HG03457 (cell line): ENCODE measurements around the gene GP1BB.

ENCODE experiments used
- ATAC-seq: cut with Tn5 transposase; IDR thresholded peaks from one replicate; pipeline ENCODE4 v1.9.1; 2021; ENCODE audit warnings: moderate number of reproducible peaks; ENCODE audit not compliant: unreplicated experiment

GP1BB gene

GRCh38 chr22:19713650-19714311 lies 9.6 kb upstream of the GP1BB start:
- ATAC-seq: no peak

GRCh38 chr22:19714312-19715187 lies 8.8 kb upstream of the GP1BB start, which contains the start of gene SEPTIN5:
SEPTIN5 (plus strand) TSS chr22:19714503; CDS start chr22:19714589, 86 bp downstream.
- ATAC-seq: no peak

GRCh38 chr22:19715188-19715930 lies 8.0 kb upstream of the GP1BB start:
- no peak for ATAC-seq

GRCh38 chr22:19716041-19716828 lies 7.1 kb upstream of the GP1BB start:
- ATAC-seq: no peak

GRCh38 chr22:19716829-19717105 lies 6.6 kb upstream of the GP1BB start:
- no peak for ATAC-seq

GRCh38 chr22:19717181-19717580 lies 6.2 kb upstream of the GP1BB start:
- no peak for ATAC-seq

GRCh38 chr22:19717691-19718455 lies 5.5 kb upstream of the GP1BB start:
- no peak for ATAC-seq

- ATAC-seq: no peak
Observed at GRCh38 chr22:19718456-19719049, 4.8 kb upstream of the GP1BB start.

- ATAC-seq: no peak
Observed at GRCh38 chr22:19719050-19719482, 4.3 kb upstream of the GP1BB start.

GRCh38 chr22:19719488-19720021 lies 3.8 kb upstream of the GP1BB start:
- ATAC-seq: no peak

GRCh38 chr22:19720150-19720827 lies 3.0 kb upstream of the GP1BB start:
- no peak for ATAC-seq

- no peak for ATAC-seq
Observed at GRCh38 chr22:19720999-19721329, 2.4 kb upstream of the GP1BB start.

GRCh38 chr22:19721330-19722177 lies 1.8 kb upstream of the GP1BB start:
- no peak for ATAC-seq

GRCh38 chr22:19722178-19722981 lies 959 bp upstream of the GP1BB start:
- no peak for ATAC-seq

- ATAC-seq: no peak
Observed at GRCh38 chr22:19722982-19723231, 432 bp upstream of the GP1BB start.

- ATAC-seq: no peak
Observed at GRCh38 chr22:19723983-19724827, 866 bp downstream of the GP1BB start.
